ENCODE measurements around the gene INPP5D.
"Not testable (repeated sequence)": the region's sequence is repeated elsewhere in the genome, so short reads cannot be mapped to it uniquely, and the experiment has no call there.

Gene INPP5D

GRCh38 chr2:233174137-233174536, 114.0 kb downstream of the INPP5D start:
- DNase-seq (ENCODE audit: low spot score): no peak

DNA sequence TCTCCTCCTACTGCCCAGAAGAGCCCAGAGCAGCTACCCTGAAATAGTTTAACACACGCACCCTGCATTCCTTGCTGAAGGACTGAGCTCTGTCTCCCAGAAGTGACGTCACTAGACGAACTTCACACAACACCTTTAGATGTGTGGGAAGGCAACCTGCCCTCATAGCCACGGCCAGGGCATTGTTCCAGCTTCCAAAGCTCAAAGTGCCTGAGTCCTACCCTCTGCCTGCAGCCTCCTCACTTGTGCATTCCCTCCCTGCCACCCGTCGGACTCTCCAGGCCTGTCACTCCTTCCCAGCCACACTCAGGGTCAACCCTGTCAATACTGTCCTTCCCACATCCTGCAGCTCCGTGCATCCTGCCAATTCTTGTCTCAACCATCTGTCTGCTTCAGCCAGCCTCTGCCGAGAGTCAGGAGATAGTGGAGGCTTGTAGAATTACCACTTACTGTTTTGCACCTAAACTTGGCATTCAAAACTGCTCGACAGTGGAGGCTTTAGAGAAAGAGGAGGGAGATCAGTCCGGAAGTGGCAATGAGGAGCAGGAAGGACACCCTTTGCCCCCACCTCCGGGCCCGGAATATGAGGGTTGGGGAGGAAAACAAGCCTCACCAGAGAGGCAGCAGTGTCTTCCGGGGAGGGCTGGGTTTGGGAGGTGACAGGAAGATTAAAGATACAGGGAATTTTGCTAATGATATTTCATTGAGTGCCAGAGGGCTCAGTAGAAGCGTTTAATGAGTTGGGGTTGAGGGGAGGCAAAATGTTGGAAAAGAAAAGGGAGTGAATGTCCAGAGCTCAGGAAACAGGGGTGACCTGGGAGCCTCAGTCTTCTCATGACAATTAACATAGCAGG, 119.1 kb downstream of the INPP5D start:
- DNase-seq (ENCODE audit: low spot score): no peak

- DNase-seq (ENCODE audit: low spot score): no peak
Measured at GRCh38 chr2:233179848-233180366, 119.8 kb downstream of the INPP5D start.

- no peak for DNase-seq (ENCODE audit: low spot score)
Measured at GRCh38 chr2:233183869-233184418, 123.8 kb downstream of the INPP5D start.

DNA sequence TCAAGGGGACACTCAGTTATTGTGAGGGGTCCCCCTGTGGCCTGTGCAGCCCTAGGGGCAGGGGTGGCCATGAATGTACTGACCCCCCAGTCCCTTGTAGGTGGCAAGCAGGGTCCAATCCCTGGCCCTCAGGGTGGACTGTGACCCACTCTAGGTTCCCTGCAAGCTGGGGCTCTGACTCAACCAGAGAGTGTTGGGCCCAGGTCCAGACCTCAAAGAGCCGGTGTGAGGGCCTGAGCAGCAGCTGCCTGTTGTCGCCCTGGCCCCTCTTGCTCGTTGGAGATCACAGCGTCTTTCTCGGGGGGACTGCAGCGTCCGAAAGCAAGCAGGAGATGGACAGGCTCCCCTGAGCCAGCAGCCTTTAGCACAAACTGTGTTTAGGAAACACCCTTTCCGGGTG, 124.5 kb downstream of the INPP5D start:
- DNase-seq (ENCODE audit: low spot score): no peak

DNA sequence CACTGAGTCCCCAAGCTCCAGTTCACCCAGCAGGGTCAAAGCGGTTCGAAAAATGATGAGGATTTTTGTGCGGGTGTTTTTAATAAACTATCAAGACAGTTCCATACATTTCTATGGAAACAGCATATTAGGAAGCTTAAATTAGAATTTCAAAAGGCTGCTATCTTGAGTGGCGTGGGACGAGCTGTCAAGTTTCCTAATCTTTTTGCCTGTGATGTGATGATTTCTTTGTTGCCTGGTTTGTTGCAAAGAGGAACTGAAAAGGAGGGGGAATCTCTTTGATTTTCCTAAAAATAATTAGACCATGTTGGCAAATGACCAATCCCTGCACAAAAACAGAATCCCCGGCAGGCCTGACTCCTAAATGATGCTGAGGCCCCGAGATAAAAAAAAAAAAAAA, 125.2 kb downstream of the INPP5D start:
- DNase-seq (ENCODE audit: low spot score): no peak

GRCh38 chr2:233185963-233186362, 125.8 kb downstream of the INPP5D start:
- DNase-seq (ENCODE audit: low spot score): no peak

DNA sequence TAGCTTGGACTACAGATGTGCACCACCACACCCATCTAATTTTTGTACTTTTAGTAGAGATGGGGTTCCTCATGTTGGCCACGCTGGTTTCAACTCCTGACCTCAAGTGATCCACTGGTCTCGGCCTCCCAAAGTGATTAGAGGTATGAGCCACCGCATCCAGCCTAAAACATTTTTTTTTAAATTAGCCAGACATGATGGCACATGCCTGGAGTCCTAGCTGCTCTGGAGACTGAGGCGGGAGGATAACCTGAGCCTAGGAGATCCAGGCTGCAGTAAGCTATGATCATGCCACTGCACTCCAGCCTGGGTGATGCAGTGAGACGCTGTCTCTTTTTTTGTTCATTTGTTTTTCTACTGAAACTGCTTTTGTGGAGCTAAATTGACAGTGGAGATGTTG, 126.7 kb downstream of the INPP5D start:
- no peak for DNase-seq (ENCODE audit: low spot score)

DNA sequence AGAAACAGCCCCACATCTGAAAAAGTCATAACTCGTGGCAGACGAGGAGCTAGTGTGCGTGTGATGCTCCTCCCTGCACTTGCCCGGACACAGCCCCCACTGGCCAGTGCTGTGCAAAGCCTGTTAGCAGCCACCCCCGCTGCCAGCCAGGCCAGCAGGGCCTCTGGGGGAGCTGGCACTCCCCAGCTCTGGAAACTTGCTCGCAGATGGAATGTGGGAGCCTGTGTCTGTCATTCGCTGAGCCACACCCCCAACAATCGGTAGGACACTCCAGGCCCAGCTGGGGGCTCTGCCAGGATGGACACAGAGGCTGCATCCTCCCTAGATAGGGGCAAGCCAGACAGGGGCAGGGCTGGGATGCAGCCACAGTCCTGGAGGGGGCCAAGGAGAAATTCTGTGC, 128.9 kb downstream of the INPP5D start:
- no peak for DNase-seq (ENCODE audit: low spot score)

DNA sequence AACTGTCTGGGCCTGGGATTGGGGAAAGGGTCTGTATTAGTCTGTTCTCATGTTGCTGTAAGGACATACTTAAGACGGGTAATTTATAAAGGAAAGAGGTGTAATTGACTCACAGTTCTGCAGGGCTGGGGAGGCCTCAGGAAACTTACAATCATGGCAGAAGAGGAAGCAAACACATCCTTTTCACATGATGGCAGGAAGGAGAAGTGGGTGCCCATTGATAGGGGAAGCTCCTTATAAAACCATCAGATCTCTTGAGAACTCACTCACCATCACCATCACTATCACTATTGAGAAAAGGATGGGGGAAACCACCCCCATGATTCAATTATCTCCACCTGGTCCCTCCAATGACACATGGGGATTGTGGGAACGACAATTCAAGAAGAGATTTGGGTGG, 130.9 kb downstream of the INPP5D start:
- not testable (repeated sequence) for DNase-seq (ENCODE audit: low spot score)

GRCh38 chr2:233193738-233194137, 133.6 kb downstream of the INPP5D start:
- no peak for DNase-seq (ENCODE audit: low spot score)

DNA sequence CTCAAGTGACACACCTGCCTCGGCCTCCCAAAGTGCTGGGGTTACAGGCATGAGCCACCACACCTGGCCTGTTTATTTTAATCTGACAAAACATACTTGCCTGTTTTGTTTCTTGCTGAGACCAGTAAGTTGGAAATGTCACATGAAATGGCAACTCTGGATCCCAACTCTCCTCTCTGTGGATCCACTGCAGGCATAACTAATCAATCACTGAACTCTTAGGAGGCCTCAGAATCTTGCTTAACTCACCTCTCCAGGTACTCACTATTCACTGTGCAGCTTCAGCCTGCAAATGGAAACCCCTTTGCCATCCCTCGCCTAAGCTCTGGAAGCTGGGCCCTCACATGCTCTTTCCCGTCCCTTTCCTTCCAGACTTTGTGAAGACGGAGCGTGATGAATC, 134.9 kb downstream of the INPP5D start:
- no peak for DNase-seq (ENCODE audit: low spot score)

DNA sequence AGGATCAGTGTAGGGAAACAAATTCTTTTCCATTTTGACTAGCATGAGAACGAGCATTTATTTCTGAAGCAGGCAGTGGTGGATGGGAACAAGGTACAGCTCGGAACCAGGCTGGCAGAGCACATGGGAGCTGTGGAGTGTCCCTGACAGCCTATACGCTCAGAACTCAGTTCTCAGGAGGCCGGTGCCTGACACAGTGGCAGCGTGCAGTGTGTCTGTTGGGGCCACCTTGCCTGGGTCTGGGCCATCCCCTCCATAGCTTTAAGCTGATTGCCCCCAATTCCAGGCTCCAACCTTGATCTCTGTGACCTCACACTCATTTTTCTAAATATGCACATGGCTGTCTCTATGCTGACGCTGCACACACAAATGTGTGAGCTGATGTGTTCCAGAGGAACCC, 136.9 kb downstream of the INPP5D start:
- no peak for DNase-seq (ENCODE audit: low spot score)

DNA sequence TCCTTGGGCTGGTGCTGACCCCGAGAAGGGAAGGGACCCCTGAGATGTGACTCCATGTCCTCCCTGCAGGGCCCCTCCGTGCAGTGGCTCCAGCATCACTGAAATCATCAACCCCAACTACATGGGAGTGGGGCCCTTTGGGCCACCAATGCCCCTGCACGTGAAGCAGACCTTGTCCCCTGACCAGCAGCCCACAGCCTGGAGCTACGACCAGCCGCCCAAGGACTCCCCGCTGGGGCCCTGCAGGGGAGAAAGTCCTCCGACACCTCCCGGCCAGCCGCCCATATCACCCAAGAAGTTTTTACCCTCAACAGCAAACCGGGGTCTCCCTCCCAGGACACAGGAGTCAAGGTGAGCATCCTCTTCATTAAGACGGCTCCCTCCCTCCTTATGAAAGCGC, 137.9 kb downstream of the INPP5D start:
- no peak for DNase-seq (ENCODE audit: low spot score)

GRCh38 chr2:233199870-233200269, 139.7 kb downstream of the INPP5D start:
- no peak for DNase-seq (ENCODE audit: low spot score)

GRCh38 chr2:233200790-233201189, 140.6 kb downstream of the INPP5D start:
- DNase-seq (ENCODE audit: low spot score): not testable (repeated sequence)

DNA sequence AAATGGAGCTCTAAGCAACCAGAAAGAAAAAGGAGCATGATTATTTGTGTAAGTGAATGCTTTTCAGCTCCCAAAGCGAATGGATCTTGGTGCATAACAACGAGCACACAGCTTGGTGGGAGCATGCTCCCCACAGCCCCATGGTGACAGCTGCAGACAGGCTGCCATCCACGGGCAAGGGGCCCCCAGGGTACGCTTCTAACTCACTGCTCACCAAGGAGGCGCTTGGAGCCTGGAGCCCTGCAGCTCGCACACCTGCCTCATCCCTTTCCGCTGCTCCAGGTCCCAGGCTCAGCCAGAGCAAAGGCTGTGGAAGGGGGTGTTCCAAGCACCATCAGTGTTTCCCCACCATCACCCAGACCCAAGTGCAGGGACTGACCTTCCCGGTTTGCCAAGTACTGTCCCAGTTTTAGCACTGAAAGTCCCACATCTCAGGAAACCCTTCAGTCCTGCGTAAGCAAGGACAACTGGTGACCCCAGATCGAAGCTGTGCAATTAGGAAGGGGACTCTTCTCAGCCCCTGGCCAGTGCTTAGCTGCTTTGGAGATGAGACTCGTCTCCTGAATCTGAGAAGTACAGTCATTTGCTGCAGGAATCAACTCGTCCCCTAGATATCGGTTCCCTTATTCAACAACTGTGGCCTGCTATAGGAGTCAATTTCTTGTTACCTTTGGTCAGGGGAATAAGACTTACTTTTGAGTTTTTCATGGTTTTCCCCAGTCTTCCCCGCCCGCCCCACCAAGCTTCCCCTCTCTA, 141.3 kb downstream of the INPP5D start:
- no peak for DNase-seq (ENCODE audit: low spot score)

GRCh38 chr2:233202531-233202944, 142.4 kb downstream of the INPP5D start:
- DNase-seq (ENCODE audit: low spot score): no peak

- no peak for DNase-seq (ENCODE audit: low spot score)
Measured at GRCh38 chr2:233203060-233203459, 142.9 kb downstream of the INPP5D start.

GRCh38 chr2:233204286-233204936, 144.3 kb downstream of the INPP5D start:
- no peak for DNase-seq (ENCODE audit: low spot score)

- no peak for DNase-seq (ENCODE audit: low spot score)
Measured at GRCh38 chr2:233208382-233209116, 148.4 kb downstream of the INPP5D start.

GRCh38 chr2:233209117-233209532, 149.0 kb downstream of the INPP5D start:
- no peak for DNase-seq (ENCODE audit: low spot score)

Measured in AG08395 (cell line).